GM18858 (cell line): ENCODE results near the gene CLCN1.

Experiments used
- ATAC-seq: cut with Tn5 transposase; IDR thresholded peaks from one replicate; pipeline ENCODE4 v1.9.1; 2021; ENCODE audit not compliant: unreplicated experiment

Gene CLCN1

DNA sequence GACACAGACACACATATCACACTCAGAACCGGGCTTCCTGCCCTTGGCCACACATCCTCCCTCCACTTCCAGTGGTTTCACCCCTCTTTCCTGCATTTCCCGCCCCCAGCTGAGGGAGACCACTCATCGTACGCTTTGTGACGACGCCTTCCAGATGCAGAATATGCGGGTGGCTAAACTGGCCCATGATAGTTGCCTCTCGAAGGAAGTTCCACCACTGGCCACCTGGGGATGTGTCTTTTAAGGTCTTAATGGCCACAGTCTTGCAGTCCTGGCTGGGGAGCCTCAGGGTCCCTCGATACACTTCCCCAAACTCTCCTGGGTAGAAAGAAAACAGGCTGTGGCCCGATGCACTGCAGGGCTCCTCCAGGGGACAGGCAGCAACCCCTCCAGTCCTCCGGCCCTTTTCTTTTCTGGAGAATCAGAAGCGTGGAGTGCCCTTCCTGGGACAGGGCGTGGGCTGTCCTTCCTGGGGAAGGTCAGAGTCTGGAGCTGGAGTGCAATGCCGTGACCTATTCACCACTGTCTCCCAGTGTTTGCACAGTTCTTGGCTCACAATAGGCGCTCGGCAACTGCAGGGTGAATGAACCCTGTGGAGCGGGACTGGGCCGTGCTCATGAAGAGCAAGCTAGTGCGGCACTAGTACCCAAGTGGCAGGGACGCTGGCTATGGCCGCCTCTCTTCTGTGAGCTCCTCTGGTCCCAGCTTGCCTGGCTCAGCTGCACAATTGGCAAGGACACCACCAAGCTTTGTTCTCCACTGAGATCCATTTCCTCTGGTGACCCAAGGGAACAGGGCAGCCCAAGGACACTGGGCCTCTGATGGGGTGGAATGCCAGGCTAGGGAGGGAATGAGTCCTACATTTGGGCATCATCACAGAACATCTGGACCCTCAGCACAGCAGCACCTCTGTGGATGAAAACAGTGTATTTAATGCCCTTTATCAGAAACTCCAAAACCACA lies 79.6 kb downstream of the CLCN1 start:
- no peak for ATAC-seq

DNA sequence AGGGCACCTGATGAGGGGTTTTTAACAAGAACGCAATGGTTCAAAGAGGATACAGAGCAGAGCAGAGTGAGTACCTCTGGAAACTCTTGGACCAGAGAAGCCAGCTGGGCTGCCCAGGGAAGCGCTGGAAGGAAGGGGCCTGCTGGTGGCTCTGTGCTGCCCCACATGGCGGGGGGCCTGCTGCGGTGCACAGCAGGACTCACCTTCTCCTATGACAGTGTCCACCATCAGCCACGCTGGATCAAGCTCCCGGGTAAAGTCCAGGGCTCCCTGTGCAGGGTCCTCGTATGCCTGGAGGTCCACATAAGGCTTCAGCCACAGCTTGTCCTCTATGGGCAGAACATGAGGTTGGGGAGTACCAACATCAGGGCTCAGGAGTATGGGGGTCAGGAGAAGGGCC lies 80.3 kb downstream of the CLCN1 start:
- no peak for ATAC-seq

- ATAC-seq, result no peak
These were observed 81.0 kb downstream of the CLCN1 start for GRCh38 chr7:143396625-143397556.

DNA sequence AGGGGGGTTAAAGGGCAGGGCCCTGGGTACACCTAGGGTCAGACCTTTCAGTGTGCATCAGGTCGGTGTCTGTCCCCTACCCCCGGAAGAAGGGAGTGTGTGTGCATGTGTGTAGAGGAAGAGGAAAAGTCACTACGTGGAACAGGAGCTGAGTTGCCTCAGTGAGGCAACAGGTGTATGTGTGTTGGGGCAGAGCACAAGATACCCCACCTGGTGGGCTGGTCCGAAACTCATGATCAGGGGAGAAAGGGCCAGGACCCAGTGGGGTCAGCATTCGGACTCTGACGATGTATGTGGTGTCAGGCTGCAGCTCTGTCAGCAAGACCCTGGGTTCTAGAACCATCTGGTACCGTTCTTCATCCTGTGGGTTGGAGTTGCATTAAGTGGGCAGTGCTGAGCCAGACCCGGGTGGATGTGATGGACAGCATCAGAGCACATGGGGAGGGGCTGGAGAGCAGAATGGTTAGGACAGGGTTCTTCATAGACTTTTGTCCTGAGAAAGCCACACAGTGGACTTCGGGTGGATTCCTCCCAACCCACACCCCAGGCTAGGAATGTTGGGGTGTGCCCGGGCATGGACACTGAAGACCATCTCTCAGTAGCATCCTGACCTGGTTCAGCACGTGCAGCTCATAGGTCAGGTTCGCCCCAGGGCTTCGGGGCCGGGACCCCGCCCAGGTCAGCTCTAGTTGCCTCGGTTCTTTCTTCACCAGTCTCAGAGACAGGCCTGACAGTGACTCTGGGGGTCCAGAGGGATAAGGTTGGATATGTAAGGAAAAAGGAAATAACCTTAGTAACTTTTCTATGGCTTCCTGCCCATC lies 82.0 kb downstream of the CLCN1 start:
- no peak for ATAC-seq

DNA sequence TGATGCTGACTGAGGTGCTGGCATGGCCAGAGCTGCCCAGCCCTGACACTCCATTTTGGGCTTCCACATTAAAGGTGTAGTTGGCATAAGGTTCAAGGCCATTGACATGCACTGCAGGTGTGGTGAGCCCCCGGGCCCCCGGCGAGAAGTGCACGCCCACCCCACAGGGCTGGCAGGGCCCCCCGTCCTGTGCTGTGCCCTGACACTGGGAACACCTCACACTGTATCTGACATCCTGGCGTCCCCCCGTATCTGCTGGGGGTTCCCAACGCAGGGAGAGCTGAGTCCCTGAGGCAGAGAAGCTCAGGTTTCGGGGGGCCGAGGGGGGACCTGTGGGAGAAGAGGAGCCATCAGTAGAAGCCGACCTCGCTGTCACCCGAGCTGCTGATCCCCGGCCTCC lies 82.7 kb downstream of the CLCN1 start:
- no peak for ATAC-seq

- ATAC-seq, result no peak
These were observed 83.2 kb downstream of the CLCN1 start for GRCh38 chr7:143399151-143399550.

- no peak for ATAC-seq
These were observed 83.7 kb downstream of the CLCN1 start for GRCh38 chr7:143399642-143400041.

DNA sequence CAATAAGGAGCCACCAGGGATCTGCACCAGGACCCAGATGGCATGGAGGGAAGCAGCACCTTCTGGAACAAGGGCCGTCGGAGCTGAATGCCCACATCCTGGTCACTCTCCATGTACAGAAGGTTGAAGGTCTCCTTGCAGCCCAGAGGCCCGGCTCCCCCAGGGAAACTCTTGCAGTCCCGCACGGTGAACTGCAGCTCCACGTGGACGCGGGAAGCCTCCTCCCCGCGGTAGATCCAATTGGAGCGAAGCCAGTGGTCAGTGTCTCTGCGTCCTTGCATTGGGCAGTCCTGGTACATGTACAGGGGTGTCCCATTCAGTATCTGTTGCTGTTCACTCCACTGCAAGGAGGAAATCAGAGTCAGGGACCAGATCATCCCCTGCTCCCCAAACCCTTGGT lies 85.4 kb downstream of the CLCN1 start:
- no peak for ATAC-seq
